Breast epithelium (tissue), 4 donors: ENCODE results near the gene TMC5. TPM values are rescaled to one million over a fixed set of nuclear protein-coding genes. Genes with fewer than 3 reads are reported as not detected.

ENCODE experiments used
- DNase-seq, 2 donors: peaks; one replicate each; pipeline ENCODE4 v3.0.0-alpha.2; 2019; ENCODE audit warnings: low spot score in 2 of 2
- H3K27ac ChIP-seq, 2 donors: fragments of 200-600 bp; sonication (generic) in 1 of 2; one replicate each; pipeline ENCODE4 v1.5.1; 2016 to 2019; ENCODE audit warnings: mild to moderate bottlenecking in 1 of 2
- H3K27me3 ChIP-seq, 2 donors: fragments of 200-600 bp; sonication (generic) in 1 of 2; one replicate each; pipeline versions ENCODE4 v1.5.1 to v1.6.0; 2017 to 2019; ENCODE audit warnings: control low read depth in 1 of 2, mild to moderate bottlenecking in 1 of 2
- H3K36me3 ChIP-seq: fragments of 200-600 bp; one replicate; pipeline ENCODE4 v1.5.1; 2019
- H3K4me1 ChIP-seq, 2 donors: fragments of 200-600 bp; sonication (generic); one replicate each; pipeline ENCODE4 v1.5.1; 2016 to 2019; ENCODE audit warnings: control low read depth in 1 of 2
- H3K4me3 ChIP-seq, 3 donors: fragments of 200-600 bp; sonication (generic); 1 replicate in 2 of 3; 2 replicates in 1 of 3; pipeline ENCODE4 v1.5.1; 2016 to 2019; ENCODE audit warnings: mild to moderate bottlenecking in 3 of 3, moderate library complexity in 2 of 3
- H3K9me3 ChIP-seq, 2 donors: fragments of 200-600 bp; sonication (generic) in 1 of 2; one replicate each; pipeline ENCODE4 v1.5.1; 2016 to 2019; ENCODE audit warnings: control low read depth in 1 of 2
- POLR2A ChIP-seq: fragments of 450-650 bp; IDR thresholded peaks from one replicate; pipeline ENCODE4 v1.6.1; 2016; ENCODE audit warnings: antibody characterized with exemption, mild to moderate bottlenecking, moderate library complexity
- POLR2AphosphoS5 ChIP-seq, 3 donors: sonication (generic); formaldehyde crosslinking; IDR thresholded peaks; one replicate each; pipeline ENCODE4 v1.6.1; 2017; ENCODE audit warnings: antibody characterized with exemption in 3 of 3
- intact Hi-C: fragments of 100-400 bp; cut with DNase I; formaldehyde crosslinking; loops from one replicate; pipeline ENCODE4 v1.15.1; 2023; ENCODE audit warnings: low total_unique reads
- total RNA-seq, 3 donors: library from RNA; depleted of rRNA; stranded (reverse); fragments of >200 nt; gene quantifications; one replicate each; pipeline ENCODE4 v1.1.0, GENCODE V29; 2016
- TF ChIP-seq, protein P1 (sequence below), 3 donors: fragments of 450-650 bp; IDR thresholded peaks; one replicate each; pipeline ENCODE4 v1.5.1; 2016 to 2017; ENCODE audit warnings: antibody characterized with exemption in 3 of 3, mild to moderate bottlenecking in 3 of 3, moderate library complexity in 3 of 3

Gene TMC5
- total RNA-seq, 3 donors from 2014 or later, result under 0.01 to 40.3 (median 28.8) TPM

DNA sequence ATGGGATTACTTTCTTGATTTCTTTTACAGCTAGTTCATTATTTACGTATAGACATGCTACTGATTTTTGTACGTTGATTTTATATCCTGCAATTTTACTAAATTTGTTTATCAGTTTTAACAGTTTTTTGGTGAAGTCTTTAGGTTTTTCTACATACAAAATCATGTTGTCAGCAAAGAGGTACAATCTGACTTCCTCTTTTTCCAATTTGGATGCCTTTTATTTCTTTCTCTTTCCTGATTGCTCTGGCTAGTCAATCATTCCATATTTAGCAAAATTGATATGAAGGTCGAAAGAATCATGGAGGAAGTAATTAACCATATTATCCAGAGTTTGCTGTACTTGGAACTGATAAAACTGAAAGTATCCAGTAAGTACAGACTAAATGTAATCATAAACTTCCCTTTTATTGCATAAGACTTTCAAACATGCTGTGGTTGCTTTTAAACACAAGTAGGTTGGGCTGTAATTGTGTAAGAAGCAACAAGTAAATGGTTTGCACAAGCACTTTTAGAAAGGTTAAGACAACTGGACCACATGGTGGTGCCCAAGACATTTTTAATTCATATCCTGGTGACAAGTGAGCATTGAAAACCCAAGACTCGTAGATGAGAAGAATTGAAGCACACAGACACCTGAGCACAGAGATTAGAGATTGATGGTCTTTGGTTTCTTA is 95.8 kb downstream of the TMC5 start:
- Histone ChIP-seq H3K27me3 (no peaks in the 10 kb centered on the region), H3K4me1 (no peaks in the 10 kb centered on the region), H3K27ac (no peak overlapping the region), H3K4me3 (no peak overlapping the region), H3K9me3 (no peaks in the 10 kb centered on the region), H3K36me3 (no peaks in the 10 kb centered on the region)
- TF ChIP-seq, protein P1, sequence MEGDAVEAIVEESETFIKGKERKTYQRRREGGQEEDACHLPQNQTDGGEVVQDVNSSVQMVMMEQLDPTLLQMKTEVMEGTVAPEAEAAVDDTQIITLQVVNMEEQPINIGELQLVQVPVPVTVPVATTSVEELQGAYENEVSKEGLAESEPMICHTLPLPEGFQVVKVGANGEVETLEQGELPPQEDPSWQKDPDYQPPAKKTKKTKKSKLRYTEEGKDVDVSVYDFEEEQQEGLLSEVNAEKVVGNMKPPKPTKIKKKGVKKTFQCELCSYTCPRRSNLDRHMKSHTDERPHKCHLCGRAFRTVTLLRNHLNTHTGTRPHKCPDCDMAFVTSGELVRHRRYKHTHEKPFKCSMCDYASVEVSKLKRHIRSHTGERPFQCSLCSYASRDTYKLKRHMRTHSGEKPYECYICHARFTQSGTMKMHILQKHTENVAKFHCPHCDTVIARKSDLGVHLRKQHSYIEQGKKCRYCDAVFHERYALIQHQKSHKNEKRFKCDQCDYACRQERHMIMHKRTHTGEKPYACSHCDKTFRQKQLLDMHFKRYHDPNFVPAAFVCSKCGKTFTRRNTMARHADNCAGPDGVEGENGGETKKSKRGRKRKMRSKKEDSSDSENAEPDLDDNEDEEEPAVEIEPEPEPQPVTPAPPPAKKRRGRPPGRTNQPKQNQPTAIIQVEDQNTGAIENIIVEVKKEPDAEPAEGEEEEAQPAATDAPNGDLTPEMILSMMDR (IDR thresholded peaks at IDR 0.05), result no peak
- TF ChIP-seq POLR2AphosphoS5 (IDR thresholded peaks at IDR 0.05), result no peak
- TF ChIP-seq POLR2A, result no peak
- DNase-seq, result no peak
- intact Hi-C loops, result no loop called here

DNA sequence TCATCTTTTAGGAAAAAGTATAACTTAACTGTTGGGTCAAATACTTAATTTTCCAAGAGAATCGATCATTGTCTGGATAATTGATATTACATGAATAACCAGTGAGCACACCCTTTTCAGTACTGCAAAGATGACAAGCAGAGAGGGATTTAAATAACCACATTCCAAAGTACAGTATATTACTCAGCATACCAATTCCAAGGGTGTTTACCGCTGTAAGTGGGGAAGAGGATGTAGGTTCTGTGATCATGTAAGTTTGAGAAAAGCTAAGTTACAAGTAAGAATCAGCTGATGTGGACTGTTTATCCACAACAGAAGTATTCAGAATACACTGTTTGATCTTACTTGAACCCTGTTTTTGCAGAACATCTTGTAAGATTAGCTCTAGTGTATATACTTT is 98.1 kb downstream of the TMC5 start:
- Histone ChIP-seq H3K4me1 (peaks cover 0 to 4% of the 10 kb centered on the region in 2 donors), H3K4me3 (no peak overlapping the region), H3K36me3 (no peaks in the 10 kb centered on the region), H3K9me3 (no peaks in the 10 kb centered on the region), H3K27ac (no peak overlapping the region), H3K27me3 (no peaks in the 10 kb centered on the region)
- TF ChIP-seq POLR2AphosphoS5 (IDR thresholded peaks at IDR 0.05) (no peak), POLR2A (no peak)
- TF ChIP-seq, protein P1 (IDR thresholded peaks at IDR 0.05), result no peak
- intact Hi-C loops, result no loop called here
- DNase-seq, result no peak

- no peak overlapping the region for H3K4me3 ChIP-seq
- H3K4me1 ChIP-seq, result peaks cover 0 to 4% of the 10 kb centered on the region in 2 donors
- intact Hi-C loops, result no loop called here
- TF ChIP-seq POLR2A (no peak), POLR2AphosphoS5 (IDR thresholded peaks at IDR 0.05) (no peak)
- TF ChIP-seq, protein P1 (IDR thresholded peaks at IDR 0.05), result no peak
- no peaks in the 10 kb centered on the region for H3K27me3 ChIP-seq
- no peak for DNase-seq
- H3K36me3 ChIP-seq, result no peaks in the 10 kb centered on the region
- H3K27ac ChIP-seq, result no peak overlapping the region
- no peaks in the 10 kb centered on the region for H3K9me3 ChIP-seq
Measured at GRCh38 chr16:19517424-19518089, 99.9 kb downstream of the TMC5 start.

- peaks cover 0 to 4% of the 10 kb centered on the region in 2 donors for H3K4me1 ChIP-seq
- TF ChIP-seq, protein P1 (IDR thresholded peaks at IDR 0.05), result no peak
- no peak for TF ChIP-seq POLR2A
- TF ChIP-seq POLR2AphosphoS5 (IDR thresholded peaks at IDR 0.05), result no peak
Measured at GRCh38 chr16:19518388-19518787, 100.7 kb downstream of the TMC5 start.

GRCh38 chr16:19520861-19521331 is 103.2 kb downstream of the TMC5 start:
- Histone ChIP-seq H3K27me3 (no peaks in the 10 kb centered on the region), H3K4me3 (peak overlapping the region; percentile 74 to 92 (median 79)), H3K9me3 (no peaks in the 10 kb centered on the region), H3K36me3 (no peaks in the 10 kb centered on the region), H3K27ac (peak overlapping the region; percentile 91 to 92), H3K4me1 (peaks cover 0 to 4% of the 10 kb centered on the region in 2 donors)
- intact Hi-C loops, result no loop called here
- TF ChIP-seq POLR2AphosphoS5 (IDR thresholded peaks at IDR 0.05) (no peak), POLR2A (no peak)
- TF ChIP-seq, protein P1 (IDR thresholded peaks at IDR 0.05), result no peak
- DNase-seq, result no peak

More at GRCh38 chr16:19518388-19518787, 100.7 kb downstream of the TMC5 start:
- H3K27me3 ChIP-seq, result no peaks in the 10 kb centered on the region
- no peak for DNase-seq
- no peaks in the 10 kb centered on the region for H3K9me3 ChIP-seq
- no peaks in the 10 kb centered on the region for H3K36me3 ChIP-seq
- H3K27ac ChIP-seq, result no peak overlapping the region
- intact Hi-C loops, result no loop called here
- H3K4me3 ChIP-seq, result no peak overlapping the region
